Measurements from ENCODE around the gene SBDS. TPM values are rescaled to one million over a fixed set of nuclear protein-coding genes. Genes with fewer than 3 reads are reported as not detected.

Gene SBDS
- total RNA-seq, 1 experiment from 2014 or later: 91.7 TPM

- H4K20me1 ChIP-seq (ENCODE audit: low read length): no peaks in the 10 kb centered on the region
- ChIA-PET POLR2A (ENCODE audit: unreplicated experiment) (no interaction called here), CTCF (no interaction called here)
- intact Hi-C loops (cut with micrococcal nuclease): no loop called here
- no peaks in the 10 kb centered on the region for H3K27me3 ChIP-seq (ENCODE audit: low read length)
- H3K27ac ChIP-seq (ENCODE audit: low read length): no peak overlapping the region
- no peaks in the 10 kb centered on the region for H3K79me2 ChIP-seq (ENCODE audit: low read length)
- H3K9ac ChIP-seq (ENCODE audit: low read length): no peak overlapping the region
- H3F3A ChIP-seq (ENCODE audit: low read length, unreplicated experiment): no peaks in the 10 kb centered on the region
- no peak overlapping the region for H2AFZ ChIP-seq (ENCODE audit: low read length)
- H3K4me1 ChIP-seq (ENCODE audit: insufficient read depth, low read length): peaks cover 18% of the 10 kb centered on the region
- H3K36me3 ChIP-seq (ENCODE audit: low read depth, low read length): peaks cover 27% of the 10 kb centered on the region
- H3K4me3 ChIP-seq (ENCODE audit: low read length): no peak overlapping the region
- no TSS peak for BruUV-seq (replicated peaks)
- no peak for ATAC-seq
- H3K9me3 ChIP-seq (ENCODE audit: low read length): no peaks in the 10 kb centered on the region
- H3K9me2 ChIP-seq (replicated peaks; ENCODE audit: low read length): no peaks in the 10 kb centered on the region
- no peak overlapping the region for H3K4me2 ChIP-seq (ENCODE audit: low read length)
- TF ChIP-seq, protein P1, sequence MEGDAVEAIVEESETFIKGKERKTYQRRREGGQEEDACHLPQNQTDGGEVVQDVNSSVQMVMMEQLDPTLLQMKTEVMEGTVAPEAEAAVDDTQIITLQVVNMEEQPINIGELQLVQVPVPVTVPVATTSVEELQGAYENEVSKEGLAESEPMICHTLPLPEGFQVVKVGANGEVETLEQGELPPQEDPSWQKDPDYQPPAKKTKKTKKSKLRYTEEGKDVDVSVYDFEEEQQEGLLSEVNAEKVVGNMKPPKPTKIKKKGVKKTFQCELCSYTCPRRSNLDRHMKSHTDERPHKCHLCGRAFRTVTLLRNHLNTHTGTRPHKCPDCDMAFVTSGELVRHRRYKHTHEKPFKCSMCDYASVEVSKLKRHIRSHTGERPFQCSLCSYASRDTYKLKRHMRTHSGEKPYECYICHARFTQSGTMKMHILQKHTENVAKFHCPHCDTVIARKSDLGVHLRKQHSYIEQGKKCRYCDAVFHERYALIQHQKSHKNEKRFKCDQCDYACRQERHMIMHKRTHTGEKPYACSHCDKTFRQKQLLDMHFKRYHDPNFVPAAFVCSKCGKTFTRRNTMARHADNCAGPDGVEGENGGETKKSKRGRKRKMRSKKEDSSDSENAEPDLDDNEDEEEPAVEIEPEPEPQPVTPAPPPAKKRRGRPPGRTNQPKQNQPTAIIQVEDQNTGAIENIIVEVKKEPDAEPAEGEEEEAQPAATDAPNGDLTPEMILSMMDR (conservative IDR thresholded peaks at IDR 0.05; ENCODE audit: low read depth, low read length): no peak
- TF ChIP-seq EZH2phosphoT487 (IDR thresholded peaks at IDR 0.05; ENCODE audit: borderline replicate concordance, low read length): no peak
- TF ChIP-seq EZH2 (IDR thresholded peaks at IDR 0.05; ENCODE audit: low read length, unreplicated experiment): no peak
- DNase-seq: no peak
Measured at GRCh38 chr7:66950311-66950710, 45.1 kb downstream of the SBDS start.

- Histone ChIP-seq H3K79me2 (ENCODE audit: low read length) (no peaks in the 10 kb centered on the region), H3K9me2 (replicated peaks; ENCODE audit: low read length) (no peaks in the 10 kb centered on the region), H3K4me2 (ENCODE audit: low read length) (no peak overlapping the region), H3F3A (ENCODE audit: low read length, unreplicated experiment) (no peaks in the 10 kb centered on the region), H3K4me1 (ENCODE audit: insufficient read depth, low read length) (peaks cover 18% of the 10 kb centered on the region), H3K36me3 (ENCODE audit: low read depth, low read length) (peaks cover 27% of the 10 kb centered on the region), H3K9me3 (ENCODE audit: low read length) (no peaks in the 10 kb centered on the region), H2AFZ (ENCODE audit: low read length) (no peak overlapping the region), H3K4me3 (ENCODE audit: low read length) (no peak overlapping the region), H3K27me3 (ENCODE audit: low read length) (no peaks in the 10 kb centered on the region), H4K20me1 (ENCODE audit: low read length) (no peaks in the 10 kb centered on the region), H3K27ac (ENCODE audit: low read length) (no peak overlapping the region), H3K9ac (ENCODE audit: low read length) (no peak overlapping the region)
- ChIA-PET CTCF (no interaction called here), POLR2A (ENCODE audit: unreplicated experiment) (interaction anchor here (0.6 kb wide), 1 partner anchor 37 kb away, joined by 3 read pairs; no protein-coding TSS in a partner anchor)
- no peak for ATAC-seq
- no TSS peak for BruUV-seq (replicated peaks)
- TF ChIP-seq EZH2phosphoT487 (IDR thresholded peaks at IDR 0.05; ENCODE audit: borderline replicate concordance, low read length): no peak
- TF ChIP-seq, protein P1 (conservative IDR thresholded peaks at IDR 0.05; ENCODE audit: low read depth, low read length): no peak
- TF ChIP-seq EZH2 (IDR thresholded peaks at IDR 0.05; ENCODE audit: low read length, unreplicated experiment): no peak
- no peak for DNase-seq
- intact Hi-C loops (cut with micrococcal nuclease): no loop called here
Measured at GRCh38 chr7:66948480-66949109, 46.8 kb downstream of the SBDS start.

DNA sequence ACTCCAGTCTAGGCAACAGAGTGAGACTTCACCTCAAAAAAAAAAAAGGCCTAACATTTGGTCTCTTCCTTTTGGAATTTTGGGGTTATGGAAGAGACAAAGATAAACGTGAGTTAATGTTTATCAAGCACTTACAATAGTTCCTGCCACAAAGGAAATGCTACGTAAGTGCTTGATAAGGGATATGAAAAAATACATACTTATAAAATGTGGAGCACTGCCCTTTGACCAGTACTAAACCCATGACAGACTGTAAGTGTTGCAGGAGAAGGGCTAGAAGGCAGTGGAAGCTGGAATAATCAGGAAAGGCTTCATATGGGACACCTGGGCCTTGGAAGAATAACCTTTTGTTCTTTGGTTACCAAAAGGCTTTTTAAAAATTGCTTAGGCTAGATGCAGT lies 48.8 kb downstream of the SBDS start:
- H3K9ac ChIP-seq (ENCODE audit: low read length): no peak overlapping the region
- ATAC-seq (no peak), DNase-seq (no peak)
- no peaks in the 10 kb centered on the region for H3K9me2 ChIP-seq (replicated peaks; ENCODE audit: low read length)
- intact Hi-C loops (cut with micrococcal nuclease): no loop called here
- H3K4me2 ChIP-seq (ENCODE audit: low read length): no peak overlapping the region
- 0 out of 2 replicates have a peak, but pooled peaks cover 4% of the 10 kb centered on the region for H3K4me1 ChIP-seq (ENCODE audit: insufficient read depth, low read length)
- TF ChIP-seq, protein P1 (conservative IDR thresholded peaks at IDR 0.05; ENCODE audit: low read depth, low read length): no peak
- TF ChIP-seq EZH2 (IDR thresholded peaks at IDR 0.05; ENCODE audit: low read length, unreplicated experiment) (no peak), EZH2phosphoT487 (IDR thresholded peaks at IDR 0.05; ENCODE audit: borderline replicate concordance, low read length) (no peak)
- H3F3A ChIP-seq (ENCODE audit: low read length, unreplicated experiment): no peaks in the 10 kb centered on the region
- no peaks in the 10 kb centered on the region for H4K20me1 ChIP-seq (ENCODE audit: low read length)
- H3K36me3 ChIP-seq (ENCODE audit: low read depth, low read length): peaks cover 26% of the 10 kb centered on the region
- no peak overlapping the region for H3K27ac ChIP-seq (ENCODE audit: low read length)
- no peaks in the 10 kb centered on the region for H3K27me3 ChIP-seq (ENCODE audit: low read length)
- ChIA-PET POLR2A (ENCODE audit: unreplicated experiment) (no interaction called here), CTCF (no interaction called here)
- no peak overlapping the region for H3K4me3 ChIP-seq (ENCODE audit: low read length)
- no peaks in the 10 kb centered on the region for H3K9me3 ChIP-seq (ENCODE audit: low read length)
- H3K79me2 ChIP-seq (ENCODE audit: low read length): no peaks in the 10 kb centered on the region
- BruUV-seq (replicated peaks): no TSS peak
- no peak overlapping the region for H2AFZ ChIP-seq (ENCODE audit: low read length)

Measured in PC-3 (cell line).